Endometrium (tissue), 2 donors: ENCODE measurements around the gene STK32C.

ENCODE experiments used
- FAIRE-seq: peaks from 2 replicates; lab custom pipeline; 2012; peaks lifted over from hg19 to GRCh38; lab: Jason Lieb, UNC
- donor health status: control.
- donor health status: control.

Gene STK32C

DNA sequence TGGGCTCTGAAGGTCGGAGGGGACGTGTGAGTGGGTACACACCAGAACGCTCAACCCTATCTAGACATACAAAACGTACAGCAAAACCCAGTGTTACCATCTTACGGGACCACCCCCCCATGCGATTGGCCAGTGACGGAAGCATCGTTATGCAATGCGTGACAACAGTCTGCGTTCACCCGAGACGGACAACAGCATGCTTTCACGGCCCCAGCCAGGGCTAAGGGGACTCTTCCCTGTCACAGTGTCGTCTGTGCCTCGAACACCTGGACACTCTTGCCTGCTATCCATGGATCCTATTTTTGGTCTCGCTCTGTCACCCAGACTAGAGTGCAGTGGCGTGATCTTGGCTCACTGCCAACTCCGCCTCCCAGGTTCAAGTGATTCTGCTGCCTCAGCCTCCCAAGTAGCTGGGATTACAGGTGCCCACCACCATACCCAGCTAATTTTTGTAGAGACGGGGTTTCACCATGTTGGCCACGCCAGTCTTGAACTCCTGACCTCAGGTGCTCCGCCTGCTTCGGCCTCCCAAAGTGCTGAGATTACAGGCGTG lies 97.7 kb downstream of the STK32C start:
- FAIRE-seq, result no peak

DNA sequence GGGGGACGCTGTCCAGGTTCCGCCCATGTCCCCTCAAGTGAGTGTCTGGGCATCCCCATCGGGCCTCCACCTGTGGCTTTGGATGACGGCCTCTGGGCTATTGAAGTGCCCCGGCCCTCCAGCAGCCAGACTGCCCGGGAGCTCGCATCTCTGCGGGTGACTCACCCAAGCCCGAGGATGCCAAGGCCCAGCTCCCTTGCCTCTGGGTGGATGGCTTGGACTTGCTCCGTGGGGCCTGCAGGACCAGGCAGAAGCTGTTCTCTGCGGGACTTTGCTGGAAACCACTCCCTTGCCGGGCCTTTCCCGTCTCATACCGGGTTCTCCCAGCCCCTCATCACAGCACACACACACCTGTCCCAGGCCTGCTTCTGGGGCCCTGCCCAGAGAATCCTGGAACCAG lies 98.6 kb downstream of the STK32C start:
- FAIRE-seq, result no peak

- FAIRE-seq, result no peak
Observed at GRCh38 chr10:132208462-132209050, 99.2 kb downstream of the STK32C start.

DNA sequence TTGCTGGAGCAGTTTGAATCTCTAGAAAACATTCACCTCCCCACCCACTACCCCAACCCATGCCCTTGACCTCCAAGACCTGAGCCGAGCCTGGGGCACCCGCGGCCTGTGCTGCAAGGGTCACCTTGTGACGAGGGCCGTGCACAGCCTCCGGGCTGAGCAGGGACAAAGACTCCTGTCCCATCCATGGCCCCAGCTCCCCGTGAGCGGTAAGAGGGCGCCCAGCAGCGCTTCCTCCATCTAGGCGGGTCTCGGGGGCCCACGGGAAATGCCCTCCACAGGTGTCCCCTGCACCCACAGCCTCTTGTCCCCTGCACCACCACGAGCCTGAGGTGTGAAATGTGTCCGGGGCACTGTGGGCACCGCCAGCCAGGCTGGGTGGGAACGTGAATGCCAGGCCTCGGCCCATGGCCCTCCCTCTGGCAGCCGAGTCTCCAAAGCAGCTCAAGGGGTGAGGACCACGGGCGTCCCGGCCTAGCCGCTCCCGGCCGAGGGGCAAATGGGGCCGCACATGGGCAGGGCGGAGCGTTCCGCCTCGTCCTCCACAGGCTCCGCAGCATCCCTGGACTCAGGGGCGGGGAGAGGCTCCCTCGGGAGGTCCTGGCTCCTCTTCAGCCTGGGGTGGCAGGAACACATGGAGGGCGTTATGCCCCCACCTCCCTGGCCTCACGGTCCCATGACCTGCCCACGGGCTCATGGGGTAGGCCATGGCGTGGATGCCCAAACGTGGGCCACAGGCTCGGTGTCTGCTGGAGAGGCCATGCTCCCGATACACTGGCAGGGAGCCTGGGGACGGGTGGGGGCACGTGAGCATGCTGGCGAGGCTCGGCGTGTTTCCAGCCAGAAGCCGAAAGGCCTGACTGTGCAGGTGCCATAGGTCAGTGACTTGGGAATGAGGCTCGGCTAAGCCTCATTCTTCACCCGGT lies 100.0 kb downstream of the STK32C start:
- FAIRE-seq, result no peak

DNA sequence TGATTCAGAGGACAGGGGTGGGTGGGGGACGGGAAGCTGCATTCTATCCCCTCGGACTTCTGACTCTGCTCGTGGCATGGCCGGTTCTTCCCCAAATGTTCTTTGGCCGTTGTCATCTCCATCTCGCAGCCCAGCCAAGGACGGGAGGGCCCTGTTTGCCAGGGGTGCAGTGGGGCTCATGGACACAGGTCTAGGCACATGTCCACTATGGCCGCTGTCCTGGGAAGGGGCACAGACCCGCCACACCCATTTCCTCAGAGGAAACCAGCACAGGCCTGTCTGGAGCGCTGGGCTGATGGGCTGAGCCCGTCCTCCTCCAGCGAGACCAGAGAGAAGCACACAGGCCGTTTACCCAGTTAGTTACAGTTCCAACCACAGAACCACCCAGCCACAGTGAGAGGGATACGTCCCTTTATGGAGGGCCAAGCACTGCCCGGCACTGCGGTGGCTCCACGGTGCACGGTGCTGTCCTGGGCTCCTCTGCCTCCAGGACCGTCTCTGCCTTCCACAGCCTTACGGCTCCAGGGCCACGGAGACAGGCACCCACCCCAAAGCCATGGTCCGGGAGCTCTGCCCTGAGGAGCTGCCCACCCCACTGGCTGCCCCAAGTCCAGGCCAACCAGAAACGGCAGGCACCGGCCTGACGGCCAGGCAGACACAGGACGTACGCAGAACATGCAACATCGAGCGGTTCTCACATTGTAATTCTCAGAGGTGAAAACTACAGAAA lies 100.8 kb downstream of the STK32C start:
- no peak for FAIRE-seq

DNA sequence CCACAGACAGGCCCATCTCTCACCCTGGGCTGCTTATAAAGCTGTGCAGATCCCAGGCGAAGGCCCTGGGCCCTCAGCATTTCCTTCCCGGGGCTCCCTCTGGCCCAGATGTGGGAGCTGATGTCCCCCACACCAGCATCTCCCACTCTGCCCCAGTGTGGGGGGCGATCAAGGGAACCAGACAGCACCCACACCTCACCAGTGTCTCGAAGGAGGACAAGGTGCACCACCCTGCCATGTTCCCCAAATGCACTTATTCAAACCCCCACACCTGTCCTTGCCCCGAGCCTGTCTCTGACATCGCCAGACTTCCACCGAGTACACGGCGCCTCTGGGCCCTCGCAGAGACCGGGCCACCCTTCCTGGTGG lies 101.4 kb downstream of the STK32C start:
- FAIRE-seq, result no peak

DNA sequence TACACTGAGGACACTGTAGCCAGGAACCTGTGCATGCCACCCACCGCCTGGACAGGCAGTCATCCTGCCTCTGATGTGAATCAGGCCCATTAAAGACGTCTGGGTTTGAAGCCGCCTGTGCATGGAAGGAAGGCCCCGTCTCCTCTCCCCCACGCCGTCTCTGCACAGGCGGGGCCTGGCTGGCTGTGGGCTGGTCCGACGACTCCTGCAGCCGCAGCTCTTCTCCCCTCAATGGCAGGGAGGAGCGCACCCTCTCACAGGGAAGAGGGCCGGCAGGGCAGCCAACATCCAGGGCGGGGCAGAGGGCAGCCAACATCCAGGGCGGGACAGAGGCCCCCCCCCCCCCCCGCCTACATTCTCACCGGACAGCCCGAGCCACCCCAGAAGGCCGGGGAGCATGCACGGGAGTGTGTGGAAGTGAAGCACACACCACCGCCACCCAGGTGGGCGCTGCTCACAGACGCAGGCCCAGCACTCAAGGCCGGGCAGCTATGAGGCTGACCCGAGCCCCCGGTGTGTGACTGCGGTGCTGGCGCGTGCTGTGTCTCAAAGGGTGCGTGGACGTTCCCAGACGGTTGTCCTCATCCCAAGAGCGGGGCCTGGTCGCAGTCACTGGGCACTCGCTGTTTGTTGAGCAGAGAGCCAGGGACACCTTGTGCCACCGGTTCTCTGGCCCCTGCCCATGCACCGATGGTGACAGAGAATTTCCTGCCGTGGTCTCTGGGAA lies 101.9 kb downstream of the STK32C start:
- FAIRE-seq, result no peak

DNA sequence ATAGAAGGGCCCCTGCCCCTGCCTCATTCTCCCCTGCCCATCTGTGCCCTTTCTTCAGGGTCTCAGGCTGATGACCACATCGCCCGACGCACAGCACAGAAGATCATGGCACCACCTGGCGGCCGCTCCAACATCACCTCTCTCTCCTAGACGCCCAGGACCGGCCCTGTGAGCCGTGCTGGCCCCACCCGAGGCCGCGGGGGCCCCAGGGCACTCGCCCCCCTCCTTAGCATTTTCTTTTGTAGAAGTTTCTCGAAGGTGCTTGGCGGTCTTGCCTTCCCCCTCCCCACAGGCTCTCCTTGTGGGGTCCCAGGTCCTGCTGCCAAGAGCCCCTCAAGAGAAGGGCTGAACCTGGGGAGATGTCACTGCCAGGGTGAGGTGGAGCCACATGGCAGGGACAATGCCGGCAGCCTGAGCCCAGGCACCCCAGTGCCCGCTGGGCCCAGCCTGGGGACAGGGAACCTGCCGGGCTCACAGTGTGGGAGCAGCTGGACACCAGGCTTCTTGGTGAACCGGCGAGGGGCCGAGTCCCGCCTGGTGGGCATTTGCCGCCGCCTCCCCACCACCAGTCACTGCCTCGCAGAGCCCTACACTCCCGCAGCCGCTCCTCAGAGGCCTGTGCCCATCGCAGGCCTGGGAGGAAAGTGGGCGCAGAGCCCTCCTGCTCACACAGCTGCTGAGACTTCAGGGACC lies 102.8 kb downstream of the STK32C start:
- no peak for FAIRE-seq

DNA sequence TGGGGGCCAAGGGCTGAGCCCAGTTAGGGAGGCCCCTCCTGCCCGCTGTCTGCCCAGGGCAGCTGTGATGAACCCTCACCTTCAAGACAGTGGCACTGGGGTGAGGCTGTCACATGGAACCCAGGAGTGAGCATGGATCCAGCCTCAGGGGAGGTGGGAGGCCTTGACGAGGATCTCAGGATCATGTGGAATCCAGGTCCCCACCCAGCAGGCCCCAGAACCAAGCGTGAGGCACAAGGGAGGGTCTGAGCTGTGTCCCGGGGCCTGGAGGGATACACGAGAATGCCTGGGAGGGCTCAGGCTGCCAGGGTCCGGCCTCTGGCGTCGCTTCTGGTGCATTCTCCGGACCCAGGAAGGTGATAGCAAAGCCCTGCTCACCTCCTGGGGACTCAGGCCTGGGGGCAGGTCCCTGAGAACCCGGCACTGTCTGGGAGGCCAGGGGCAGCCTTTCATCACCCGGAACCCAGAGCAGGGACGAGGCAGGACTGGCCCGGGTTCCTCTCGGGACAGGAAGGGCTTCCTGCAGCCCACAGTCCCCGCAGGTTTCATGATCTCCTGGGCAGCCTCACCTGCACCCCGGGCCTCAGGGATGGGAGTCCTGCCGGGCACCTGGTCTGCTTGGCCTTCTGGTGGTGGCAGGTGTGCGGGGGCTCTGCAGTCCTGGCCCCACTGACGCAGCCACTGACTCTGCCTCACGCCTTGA lies 103.5 kb downstream of the STK32C start:
- no peak for FAIRE-seq

- FAIRE-seq, result no peak
Observed at GRCh38 chr10:132203256-132204077, 104.3 kb downstream of the STK32C start.

DNA sequence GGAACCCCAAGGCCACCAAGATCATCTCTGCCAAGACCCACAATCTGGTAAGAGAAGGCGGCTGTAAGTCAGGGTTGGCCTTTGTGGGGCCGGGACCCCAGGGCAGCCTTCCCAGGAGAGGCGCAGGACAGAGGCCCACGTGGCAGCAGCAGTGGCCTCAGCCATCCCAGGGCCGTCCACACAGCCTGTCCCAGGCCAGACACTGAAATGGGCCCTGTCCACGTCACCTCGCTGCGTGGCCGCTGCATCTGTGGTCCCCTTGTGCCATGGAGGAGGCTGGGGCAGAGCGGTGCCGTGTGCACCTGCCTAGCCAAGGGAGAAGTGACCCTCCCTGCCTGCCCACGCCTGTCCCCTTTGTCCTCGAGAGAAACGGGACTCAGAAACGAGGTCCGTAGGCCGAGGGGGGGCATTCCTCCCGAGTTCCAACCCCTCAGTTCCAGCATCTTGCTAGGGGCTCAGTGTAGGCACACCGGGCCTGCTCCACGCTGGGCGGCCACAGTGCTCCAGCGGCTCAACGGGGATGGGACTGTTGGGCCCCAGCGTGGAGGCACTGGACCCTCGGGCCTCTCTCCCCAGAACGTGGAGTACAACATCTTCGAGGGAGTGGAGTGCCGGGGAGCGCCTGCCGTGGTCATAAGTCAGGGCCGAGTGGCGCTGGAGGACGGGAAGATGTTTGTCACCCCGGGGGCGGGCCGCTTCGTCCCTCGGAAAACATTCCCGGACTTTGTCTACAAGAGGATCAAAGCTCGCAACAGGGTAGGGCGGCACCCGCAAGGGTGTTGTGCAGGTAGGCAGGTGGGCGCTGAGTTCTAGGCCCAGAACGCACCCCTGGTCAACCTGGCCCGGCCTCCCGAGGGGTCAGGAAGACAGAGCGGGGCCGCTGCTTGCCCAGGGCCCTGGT lies 105.4 kb downstream of the STK32C start:
- no peak for FAIRE-seq

DNA sequence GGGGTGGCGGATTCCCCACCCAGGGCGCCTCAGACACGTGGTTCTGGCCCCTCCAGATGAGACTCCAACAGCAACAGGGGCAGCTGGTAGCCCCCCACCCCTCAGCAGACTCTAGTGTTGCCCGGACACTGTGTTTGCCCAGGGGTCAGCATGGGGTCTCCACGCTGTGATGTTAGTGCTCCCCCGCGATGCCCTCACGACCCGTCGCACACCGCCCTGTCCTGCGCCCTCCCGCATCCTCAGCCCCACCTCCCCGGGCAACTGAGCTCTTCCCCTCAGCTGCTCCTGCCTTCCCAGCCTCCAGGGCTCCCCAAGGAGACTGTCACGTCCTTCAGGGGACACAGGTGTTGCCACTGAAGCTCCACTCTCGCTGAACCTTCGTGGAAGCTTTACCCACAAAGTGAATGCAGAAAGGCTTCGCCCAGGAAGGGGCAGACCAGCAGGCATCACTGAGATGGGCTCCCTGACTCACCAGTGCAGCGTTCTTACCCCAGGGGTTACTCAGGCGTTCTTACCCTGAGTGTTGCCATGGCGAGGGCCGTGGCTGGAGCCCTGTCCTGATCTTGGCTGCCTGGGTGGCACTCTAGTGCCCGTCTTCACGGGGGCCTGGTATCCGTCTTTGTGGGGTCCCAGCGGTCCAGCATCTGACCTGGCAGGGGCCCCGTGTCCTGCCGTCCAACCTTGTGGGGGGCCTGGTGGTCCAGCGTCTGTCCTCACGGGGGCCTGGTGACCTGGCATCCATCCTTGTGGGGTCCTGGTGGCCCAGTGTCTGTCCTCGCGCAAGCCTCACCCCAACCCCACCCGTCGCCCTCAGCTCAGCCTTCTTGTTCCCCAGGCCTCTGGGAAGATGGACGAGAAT lies 106.4 kb downstream of the STK32C start:
- FAIRE-seq, result no peak

DNA sequence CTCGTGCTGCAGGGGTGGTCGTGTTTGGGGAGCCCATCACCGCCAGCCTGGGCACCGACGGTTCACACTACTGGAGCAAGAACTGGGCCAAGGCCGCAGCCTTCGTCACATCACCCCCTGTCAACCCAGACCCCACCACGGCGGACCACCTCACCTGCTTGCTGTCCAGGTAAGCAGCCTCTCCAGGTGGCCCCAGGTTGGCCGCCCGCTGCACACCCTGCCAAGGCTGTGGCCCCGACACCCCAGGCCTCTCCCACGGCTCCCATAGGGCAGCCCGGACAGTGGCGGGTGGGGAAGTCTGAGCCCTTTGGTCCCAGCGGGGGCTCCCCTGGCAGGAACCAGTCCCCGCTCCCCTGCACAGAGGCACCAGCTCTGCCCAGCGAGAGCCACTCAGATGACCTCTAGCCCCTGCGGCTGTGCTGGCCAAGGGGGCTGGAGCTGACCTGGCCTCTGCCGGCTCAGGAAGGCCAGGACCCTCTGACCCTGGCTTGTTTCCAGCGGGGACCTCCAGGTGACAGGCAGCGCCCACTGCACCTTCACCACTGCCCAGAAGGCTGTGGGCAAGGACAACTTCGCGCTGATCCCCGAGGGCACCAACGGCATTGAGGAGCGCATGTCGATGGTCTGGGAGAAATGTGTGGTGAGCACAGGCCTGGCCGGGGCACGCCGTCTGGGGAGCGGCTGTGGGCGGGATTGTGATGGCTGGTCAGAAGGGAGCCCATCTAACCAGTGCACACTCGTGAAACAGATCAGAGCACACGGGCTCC lies 107.2 kb downstream of the STK32C start:
- FAIRE-seq, result no peak

GRCh38 chr10:132199854-132200311 lies 107.9 kb downstream of the STK32C start:
- no peak for FAIRE-seq

- FAIRE-seq, result no peak
Observed at GRCh38 chr10:132199268-132199853, 108.4 kb downstream of the STK32C start.

DNA sequence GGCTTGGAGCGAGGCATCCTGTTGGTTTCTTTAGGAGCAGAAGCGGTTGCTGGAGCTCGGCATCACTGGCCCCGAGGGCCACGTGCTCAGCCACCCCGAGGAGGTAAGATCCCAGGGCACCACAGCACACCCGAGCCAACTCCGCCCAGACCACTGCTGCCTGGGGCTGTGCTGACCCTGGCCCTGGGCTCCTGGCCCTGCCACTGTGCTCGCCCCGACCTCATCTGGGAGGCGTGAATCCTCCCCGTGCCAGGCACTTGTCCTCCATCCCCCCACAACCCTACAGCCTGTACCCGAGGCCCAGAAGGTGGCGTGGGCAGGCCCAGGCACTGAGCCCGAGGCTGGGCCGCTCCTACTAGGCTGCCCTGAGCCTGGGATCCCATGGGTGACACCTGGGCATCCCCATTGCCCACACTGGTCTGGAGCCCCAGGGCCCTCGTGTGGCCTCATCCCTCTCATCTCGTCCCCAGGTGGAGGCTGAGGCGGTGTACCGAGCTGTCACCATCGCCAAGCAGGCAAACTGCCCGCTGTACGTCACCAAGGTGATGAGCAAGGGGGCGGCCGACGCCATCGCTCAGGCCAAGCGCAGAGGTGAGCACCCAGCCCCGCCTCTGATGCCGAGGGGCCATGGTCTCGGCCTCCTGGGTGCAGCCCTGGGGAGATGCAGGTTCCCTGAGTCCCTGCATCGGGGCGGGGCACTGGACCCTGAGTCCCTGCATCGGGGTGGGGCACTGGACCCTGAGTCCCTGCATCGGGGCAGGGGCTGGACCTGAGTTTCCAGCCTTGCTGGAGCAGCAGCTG lies 109.2 kb downstream of the STK32C start:
- FAIRE-seq, result no peak
